ENCODE measurements around the gene TM4SF5.

TM4SF5 gene

GRCh38 chr17:4771519-4772234 lies at the start of gene TM4SF5:
TSS of gene TM4SF5 (plus strand) at chr17:4771886. CDS start at chr17:4771923, 37 bp downstream.
- no peak for DNase-seq

GRCh38 chr17:4722678-4723240 lies 48.9 kb upstream of the TM4SF5 start:
- DNase-seq, result no peak

- no peak for DNase-seq
These were observed 47.0 kb upstream of the TM4SF5 start for GRCh38 chr17:4724650-4725049.

GRCh38 chr17:4725646-4726310 lies 45.9 kb upstream of the TM4SF5 start:
- DNase-seq, result no peak

GRCh38 chr17:4728124-4728523 lies 43.6 kb upstream of the TM4SF5 start:
- DNase-seq, result no peak

GRCh38 chr17:4733073-4733531 lies 38.6 kb upstream of the TM4SF5 start:
- DNase-seq, result no peak

GRCh38 chr17:4734857-4735475 lies 36.7 kb upstream of the TM4SF5 start:
- no peak for DNase-seq

GRCh38 chr17:4735876-4736651 lies 35.6 kb upstream of the TM4SF5 start:
- no peak for DNase-seq

GRCh38 chr17:4738136-4739121 lies 33.3 kb upstream of the TM4SF5 start:
- no peak for DNase-seq

GRCh38 chr17:4739122-4740024 lies 32.3 kb upstream of the TM4SF5 start, which contains the start of the genes CXCL16 and ZMYND15:
TSS of gene CXCL16 (minus strand) at chr17:4739928. CDS start at chr17:4739339, 589 bp downstream.
TSS of gene ZMYND15 (plus strand) at chr17:4739833. CDS start at chr17:4740549, 716 bp downstream.
- peak; percentile 62 for DNase-seq

GRCh38 chr17:4740025-4740351 lies 31.7 kb upstream of the TM4SF5 start:
- no peak for DNase-seq

- no peak for DNase-seq
These were observed 31.1 kb upstream of the TM4SF5 start for GRCh38 chr17:4740584-4740983.

GRCh38 chr17:4741544-4741943 lies 30.1 kb upstream of the TM4SF5 start:
- DNase-seq, result no peak

- no peak for DNase-seq
These were observed 29.6 kb upstream of the TM4SF5 start for GRCh38 chr17:4742133-4742532.

- no peak for DNase-seq
These were observed 29.1 kb upstream of the TM4SF5 start for GRCh38 chr17:4742629-4743028.

- no peak for DNase-seq
These were observed 28.5 kb upstream of the TM4SF5 start for GRCh38 chr17:4743216-4743615.

- DNase-seq, result no peak
These were observed 27.8 kb upstream of the TM4SF5 start for GRCh38 chr17:4743898-4744297.

- DNase-seq, result no peak
These were observed 26.4 kb upstream of the TM4SF5 start for GRCh38 chr17:4744999-4745969.

- no peak for DNase-seq
These were observed 23.8 kb upstream of the TM4SF5 start for GRCh38 chr17:4747847-4748246.
